GM19438 (cell line): ENCODE data around the gene KRTAP25-1.

Experiments
- ATAC-seq: cut with Tn5 transposase; IDR thresholded peaks from one replicate; pipeline ENCODE4 v1.9.1; 2021; ENCODE audit warnings: low read depth; ENCODE audit not compliant: unreplicated experiment

The KRTAP25-1 gene, protein sequence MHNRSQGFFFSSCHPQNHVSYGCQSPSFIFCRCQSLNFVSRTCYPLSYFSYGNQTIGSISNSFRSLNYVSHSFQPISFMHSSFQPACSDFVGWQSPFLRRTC

DNA sequence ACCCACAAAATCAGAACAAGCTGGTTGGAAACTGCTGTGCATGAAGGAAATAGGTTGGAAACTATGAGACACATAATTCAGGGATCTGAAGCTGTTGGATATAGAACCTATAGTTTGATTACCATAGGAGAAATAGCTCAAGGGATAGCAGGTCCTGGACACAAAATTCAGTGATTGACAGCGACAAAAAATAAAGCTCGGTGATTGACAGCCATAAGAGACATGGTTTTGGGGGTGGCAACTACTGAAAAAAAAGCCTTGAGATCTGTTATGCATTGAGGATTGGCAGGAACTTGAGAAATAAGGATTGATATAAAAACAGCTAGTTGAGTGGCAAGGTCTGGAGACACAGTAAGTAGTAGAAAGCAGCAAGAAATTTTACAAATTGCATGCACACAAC lies at the start of gene KRTAP25-1:
Gene KRTAP25-1 (minus strand): TSS at position 300 of the 400 bp plus-strand sequence. CDS start 24 bp downstream, at position 276.
- ATAC-seq: no peak

DNA sequence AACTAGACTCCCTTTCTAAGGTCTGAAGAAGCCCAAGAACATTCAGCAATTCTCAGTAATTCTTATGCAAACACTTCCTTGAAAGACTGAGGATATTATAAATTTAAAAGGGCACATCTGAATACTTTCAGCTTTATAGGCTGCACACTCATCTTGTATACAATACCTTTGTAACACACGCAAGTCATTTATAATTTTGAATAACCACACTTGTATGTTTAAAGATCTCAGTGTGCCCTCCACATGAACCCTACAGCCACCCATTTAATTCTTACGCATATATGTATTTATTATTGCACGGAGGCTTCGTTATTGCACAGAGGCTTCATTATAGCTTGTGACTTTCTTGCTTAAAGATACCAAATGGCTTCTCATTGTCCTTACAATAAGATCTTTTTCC lies 49.4 kb upstream of the KRTAP25-1 start:
- ATAC-seq: no peak

DNA sequence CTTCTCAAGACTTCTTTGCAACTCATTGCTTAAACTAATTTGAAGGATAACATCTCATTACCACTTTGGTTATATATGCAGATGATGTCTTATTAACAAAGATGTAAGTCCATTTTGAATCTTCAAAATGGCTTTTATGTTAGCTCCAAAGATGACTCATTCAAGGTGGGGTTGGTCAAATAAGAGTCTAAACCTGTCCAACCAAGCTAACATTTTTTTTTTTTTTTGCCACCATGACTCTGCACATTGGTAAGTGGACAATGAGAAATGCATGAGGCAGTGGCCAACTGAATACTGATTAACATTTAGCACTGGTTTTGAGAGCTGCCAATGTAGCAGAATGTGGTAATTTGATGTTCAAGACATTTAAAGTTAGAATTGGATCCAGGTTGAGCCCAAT lies 48.5 kb upstream of the KRTAP25-1 start:
- ATAC-seq: no peak

DNA sequence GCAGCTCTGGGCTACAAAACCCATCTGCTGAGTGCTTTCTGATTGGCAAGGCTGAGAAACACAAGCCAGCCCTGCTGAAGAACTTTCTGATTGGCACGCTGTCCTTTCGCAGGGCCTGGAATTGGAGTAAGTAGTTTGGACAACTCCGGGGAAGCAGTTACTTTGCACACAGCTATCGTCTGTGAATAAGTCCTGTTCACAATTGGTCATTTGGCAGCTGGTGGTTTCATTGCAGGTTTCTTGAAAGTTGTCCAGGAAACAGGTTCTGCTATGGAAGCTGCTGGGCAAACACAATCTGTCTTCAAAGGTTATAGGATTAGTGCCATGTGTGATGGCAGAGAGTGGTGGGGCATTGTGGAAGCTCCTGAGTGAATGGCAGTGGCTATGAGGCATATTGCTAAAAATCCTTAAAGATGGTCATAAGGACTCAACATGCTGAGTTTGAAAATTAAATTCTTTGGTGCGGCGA lies 48.0 kb upstream of the KRTAP25-1 start, which contains the start of gene KRTAP27-1:
Gene KRTAP27-1 (minus strand): TSS at position 419 of the 469 bp plus-strand sequence. CDS start 26 bp downstream, at position 393.
- no peak for ATAC-seq

DNA sequence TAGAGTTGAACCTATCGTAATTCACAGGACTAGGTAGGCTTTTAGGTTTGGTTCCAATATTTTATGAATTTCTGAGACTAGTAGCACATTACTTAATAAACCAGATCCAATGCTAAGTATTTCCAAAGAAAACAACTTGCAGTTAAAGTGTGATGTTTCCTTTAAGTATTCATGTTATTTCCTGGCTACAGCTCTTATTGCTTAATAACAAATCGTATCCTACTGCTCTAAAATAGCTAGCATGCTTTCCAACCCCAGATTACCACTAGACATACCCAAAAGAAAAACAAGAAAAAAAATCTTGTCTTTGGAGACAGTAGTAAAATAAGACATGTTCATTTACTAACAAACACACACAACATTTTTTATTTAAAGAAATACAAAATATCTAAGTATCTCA lies 47.3 kb upstream of the KRTAP25-1 start:
- no peak for ATAC-seq

DNA sequence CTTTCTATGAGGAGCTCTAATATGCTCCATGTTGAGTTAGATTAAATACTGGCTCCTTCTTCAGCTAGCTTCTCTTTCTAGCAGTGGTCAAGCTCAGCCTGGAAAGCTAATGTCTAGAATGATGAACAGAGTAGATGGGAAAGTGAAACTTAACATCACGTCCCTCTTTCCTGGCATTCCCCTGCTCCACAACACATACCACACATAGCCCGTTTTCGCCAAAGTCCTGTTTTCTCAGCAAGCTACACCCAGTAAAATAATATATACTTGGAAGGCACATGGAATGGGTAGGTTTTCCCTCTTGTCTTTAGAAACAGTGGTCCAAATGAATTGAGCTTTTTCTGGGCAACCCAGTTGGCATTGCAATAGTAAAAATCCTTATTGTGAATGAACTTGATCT lies 44.4 kb upstream of the KRTAP25-1 start:
- ATAC-seq: no peak

DNA sequence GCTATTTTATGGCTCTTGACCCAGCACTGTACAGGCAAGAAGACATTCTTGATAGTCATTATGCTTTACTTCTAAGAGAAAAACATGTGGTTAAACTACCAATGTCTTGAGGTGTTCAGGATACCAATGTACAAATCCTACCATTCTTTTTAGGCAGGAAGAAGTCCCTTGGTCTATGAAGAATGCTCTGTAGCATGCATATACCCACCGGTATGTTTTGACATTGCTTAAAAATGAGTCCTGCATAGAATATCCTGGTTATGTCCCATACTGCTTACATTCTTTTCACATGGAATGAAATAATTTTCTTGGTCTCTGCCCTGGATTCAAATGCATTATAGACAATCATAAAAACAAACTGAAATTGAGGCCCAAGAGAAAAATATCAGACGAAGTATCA lies 43.4 kb upstream of the KRTAP25-1 start:
- ATAC-seq: no peak

DNA sequence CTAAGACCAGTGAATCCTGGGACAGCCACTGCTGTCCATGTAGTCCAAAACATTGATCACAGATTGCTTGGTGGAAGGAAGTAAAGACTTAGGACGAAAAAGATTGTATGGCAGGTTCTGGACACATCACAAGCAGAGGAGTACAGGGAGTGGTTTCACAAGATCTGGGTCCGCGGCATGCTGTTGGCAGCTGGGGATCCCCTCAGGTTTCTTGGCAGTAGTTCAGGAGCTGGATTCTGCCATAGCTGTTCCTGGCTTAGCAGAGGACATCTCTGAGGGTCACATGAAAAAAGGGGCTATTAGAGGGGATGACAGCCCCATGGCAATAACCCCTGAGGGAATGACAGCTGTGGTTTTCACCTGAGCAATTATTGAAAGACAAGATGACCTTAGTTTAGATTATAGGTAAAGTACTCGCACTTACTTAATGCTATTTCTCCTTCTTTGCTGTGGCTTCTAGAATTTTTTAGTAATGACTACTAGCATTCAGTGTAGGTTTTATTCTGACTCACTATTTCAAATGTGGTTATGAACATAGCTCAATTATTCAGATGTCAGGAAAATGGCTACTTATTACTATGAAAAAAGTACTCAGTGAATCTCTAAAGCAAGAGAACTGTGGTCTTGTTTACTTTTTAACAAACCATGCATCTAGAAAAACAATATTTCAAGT lies 40.0 kb upstream of the KRTAP25-1 start:
- no peak for ATAC-seq

DNA sequence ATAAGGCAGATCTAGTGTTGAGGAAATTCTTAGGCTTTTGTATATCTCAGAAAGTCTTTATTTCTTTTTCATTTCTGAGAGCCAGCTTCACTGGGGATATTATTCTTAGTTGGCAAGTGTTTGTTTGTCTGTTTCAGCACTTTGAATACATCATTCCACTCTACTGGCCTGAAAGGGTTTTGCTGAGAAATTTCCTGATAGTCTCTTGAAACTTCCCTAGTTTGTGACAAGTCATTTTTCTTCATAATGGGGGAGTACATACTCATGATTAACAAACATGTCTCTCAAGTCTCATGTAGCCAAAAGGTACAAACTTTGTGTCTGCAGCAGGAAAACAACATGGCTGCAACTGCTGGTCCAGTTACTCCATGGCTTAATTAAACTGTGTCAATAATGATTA lies 37.1 kb upstream of the KRTAP25-1 start:
- ATAC-seq: no peak

DNA sequence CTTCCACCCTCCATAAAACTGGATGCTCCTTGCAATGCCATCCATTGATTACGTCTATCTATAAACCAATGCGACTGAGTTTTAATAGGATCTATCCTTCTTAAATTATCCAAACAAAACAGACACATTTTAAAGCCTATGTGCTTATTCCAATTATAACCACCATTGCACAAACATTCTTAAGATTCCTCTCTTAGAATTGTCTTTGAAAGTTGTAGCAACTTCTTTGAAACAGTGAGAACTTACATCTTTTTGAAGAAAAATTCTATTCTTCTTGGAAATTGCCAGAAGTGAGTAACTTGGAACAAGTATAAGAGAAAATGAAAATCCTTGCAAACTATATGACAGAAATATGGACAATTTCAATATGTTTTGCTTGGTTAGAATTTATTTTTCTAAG lies 30.9 kb upstream of the KRTAP25-1 start, which contains the start of gene KRTAP26-1:
Gene KRTAP26-1 (minus strand): TSS at position 101 of the 400 bp plus-strand sequence. CDS start 280 bp downstream, outside the sequence.
- no peak for ATAC-seq

DNA sequence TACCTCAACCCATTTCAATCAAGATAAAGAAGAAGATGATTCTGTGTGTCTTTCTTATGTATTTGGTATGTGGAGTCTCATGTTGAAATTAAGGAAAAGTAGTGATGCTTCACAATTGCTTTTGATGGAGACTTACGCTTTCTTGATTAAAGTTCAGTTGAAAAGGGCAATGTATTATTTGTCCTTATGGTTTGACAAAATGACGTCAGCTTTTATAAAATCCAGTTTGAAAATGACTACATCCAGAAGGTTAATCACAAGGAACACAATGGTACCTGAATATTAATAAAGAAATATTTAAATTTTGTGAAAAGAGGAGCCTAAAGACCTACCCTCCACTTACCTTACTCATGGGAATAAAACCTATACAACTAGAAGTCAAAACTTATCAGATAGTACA lies 26.4 kb upstream of the KRTAP25-1 start:
- no peak for ATAC-seq

DNA sequence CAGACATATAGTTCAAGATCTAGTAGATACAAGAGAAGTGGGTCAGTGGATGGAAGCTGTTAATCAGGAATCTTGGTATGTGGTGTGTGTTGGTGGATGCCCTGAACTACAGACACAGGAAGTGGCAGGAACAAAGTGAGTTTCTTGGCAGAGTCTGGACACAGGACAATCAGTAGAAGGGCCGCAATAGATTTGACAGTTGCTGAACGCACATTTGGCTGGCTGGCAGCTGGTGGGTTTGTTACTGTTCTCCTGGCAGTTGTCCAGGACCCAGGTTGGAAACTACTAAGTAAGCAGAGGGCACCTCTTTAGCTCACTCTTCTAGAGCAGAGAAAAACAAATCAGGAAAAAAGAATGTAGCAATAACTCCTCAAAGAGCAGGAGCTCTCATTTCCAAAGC lies 17.6 kb upstream of the KRTAP25-1 start:
- ATAC-seq: no peak

DNA sequence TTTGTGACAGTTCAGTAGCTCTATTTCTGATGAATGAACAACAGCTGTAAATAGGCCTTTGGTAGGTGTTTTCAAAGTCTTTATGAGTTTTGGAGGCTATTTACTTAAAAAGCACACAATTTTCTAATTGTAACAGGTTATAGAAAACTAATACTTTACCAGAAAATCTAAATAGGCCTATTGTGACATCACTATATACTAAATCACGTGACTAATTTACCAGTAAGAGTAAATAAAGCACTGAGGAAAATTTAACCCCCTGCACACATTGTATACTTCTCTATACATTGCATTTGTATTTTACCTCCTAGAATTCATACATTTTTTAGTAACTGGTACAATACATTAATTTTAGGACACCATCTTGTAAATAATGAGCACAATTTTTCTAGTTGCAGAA lies 15.8 kb upstream of the KRTAP25-1 start:
- no peak for ATAC-seq

DNA sequence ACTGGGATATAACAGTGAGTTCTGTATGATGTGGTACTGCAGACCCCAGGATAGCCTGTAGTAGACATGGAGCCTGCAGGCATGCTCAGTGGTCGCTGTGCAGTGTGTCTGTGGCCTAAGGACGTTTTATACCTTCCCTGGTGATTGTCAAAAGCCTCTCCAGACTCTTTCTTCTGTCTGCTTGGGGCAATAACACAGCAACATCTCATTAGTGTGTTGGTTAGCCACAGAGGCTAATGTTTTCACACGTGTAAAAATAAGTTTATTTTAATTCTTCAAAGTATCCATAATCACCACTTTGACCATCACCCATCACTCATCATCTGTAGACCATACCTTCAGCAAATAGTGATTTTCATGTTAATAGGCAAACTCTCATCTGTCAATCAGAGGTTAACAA lies 6.5 kb downstream of the KRTAP25-1 start, which contains the start of gene KRTAP24-1:
Gene KRTAP24-1 (minus strand): TSS at position 101 of the 400 bp plus-strand sequence. CDS start 18 bp downstream, at position 83.
- no peak for ATAC-seq

DNA sequence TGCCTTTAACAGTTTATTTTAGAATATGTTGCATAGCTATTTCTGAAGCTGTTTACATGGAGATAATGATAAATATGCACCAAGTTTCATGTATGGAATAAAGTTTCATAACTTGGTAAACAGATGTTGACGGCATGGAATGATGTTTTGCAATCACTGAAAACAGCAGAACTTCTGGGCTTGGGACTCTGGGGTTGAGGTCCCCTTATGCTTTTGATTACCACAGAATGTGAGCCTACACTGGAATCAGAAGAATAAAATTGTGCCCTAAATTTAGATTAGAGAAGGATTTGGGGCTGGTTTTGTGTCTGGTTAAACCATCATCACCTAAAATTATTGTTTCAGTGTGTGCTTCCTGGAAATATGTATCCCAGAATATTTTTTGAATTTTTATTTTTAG lies 17.7 kb downstream of the KRTAP25-1 start:
- no peak for ATAC-seq

DNA sequence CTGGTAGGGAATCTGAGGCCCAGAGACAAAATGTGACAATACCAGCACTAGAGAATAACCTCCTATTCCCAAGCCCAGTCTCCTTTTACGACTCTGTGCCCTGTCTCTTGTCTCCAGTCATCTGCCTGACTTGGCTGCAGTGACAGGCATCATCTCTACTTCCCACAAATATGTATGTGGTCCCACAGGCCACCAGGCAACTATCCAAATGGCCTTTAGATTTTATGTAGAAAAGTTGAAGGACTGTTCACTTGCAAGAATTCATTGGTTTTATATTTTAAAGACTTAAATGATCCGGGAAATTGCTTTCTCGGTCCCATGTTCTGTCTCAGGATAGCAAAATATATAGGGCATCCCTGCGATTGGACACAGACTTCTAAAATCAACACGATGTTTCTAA lies 18.2 kb downstream of the KRTAP25-1 start:
- ATAC-seq: no peak

DNA sequence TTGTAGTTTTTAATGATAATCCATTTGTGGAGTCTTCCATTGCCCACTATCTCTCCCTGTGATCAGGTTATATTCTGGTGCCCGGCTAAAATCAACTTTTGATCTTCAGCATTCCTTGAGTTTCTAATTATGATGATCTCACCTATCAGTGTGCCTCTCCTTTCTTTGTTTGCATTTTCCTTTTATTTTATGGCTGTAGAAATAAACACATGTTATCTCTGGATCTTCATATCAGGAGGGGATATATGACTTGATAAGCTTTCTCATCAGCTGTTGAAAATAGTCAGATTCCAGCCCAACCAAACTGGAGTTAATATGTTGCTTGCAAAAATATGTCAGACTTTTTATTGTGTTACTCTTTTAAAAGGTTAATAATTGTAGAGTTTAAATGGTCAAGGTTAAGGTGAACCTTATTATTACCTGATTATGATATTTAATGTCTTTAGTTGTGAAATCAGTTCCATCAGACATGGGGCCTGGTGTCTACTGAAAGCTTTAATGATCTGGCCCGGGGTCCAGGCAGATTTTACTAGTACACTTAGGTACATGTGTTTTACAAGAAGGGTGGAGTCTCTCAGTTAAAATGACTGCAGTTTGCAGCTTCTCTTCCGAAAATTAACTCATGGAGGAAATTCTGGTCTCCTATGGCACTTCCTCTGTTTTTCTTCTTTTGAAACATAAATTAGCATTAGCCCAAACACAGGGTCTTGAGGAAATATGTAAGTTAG lies 19.3 kb downstream of the KRTAP25-1 start:
- ATAC-seq: no peak

DNA sequence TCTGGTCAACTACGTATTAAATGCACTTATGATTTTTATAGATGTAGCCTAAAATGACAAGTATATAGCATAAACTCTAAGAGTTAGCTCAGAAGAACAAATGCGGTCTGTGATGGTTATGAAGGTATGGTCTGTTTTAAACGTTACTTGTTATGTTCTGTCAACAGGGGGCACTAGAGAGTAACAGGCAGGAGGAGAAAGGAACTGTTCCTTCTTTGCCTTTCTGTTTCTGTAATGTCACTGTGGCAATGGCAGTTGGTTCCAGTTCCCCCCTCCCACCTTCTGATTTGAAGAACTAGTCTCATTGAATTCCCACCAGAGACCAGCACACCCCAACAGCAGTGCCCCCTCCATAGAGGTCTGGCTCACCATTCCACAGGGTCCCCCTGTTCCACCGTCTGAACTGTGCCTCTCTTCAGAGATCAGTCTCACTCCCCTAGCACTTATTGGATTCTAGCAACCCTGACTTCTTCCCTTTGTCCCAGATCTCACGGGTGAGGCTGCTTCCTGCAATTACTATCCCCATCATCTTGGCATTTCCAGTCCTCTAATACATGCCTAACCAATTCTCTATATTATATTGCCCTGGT lies 20.6 kb downstream of the KRTAP25-1 start:
- ATAC-seq: no peak

DNA sequence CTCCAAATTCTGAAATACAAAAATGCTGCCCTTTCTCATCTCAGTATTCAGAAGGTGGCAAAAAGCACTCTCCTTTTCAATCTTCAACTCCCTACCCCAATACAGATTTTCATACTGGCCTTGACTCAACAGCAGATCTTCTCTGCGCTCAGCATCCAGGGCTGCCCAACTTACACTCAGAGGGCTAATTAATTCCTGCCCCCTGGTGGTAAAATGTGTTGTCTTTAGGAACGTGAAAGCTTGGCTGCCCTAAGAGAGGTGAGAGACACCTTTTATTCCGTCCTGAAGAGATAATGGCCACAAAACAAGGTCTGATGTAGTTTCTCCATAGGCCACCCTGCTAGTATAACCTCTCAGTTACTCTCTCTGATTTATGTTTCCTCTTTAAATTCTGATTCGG lies 31.5 kb downstream of the KRTAP25-1 start:
- no peak for ATAC-seq

DNA sequence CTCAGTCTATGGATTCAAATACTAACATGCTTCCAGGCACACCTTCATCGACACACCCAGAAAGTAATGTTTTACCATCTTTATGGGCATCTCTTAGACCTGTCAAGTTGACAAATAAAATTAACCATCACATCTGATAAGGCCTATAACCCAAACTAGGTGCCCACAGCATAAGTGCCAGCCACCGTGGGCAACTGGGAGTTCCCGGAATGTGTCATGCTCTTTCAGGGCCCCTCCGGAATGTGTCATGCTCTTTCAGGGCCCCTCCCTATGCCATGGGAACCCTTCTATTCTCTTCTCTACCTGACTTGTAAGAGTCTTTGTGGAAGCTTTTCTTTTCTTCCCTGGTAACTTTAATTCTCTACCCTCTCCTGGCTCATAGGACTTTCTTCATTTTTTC lies 33.2 kb downstream of the KRTAP25-1 start:
- ATAC-seq: no peak

DNA sequence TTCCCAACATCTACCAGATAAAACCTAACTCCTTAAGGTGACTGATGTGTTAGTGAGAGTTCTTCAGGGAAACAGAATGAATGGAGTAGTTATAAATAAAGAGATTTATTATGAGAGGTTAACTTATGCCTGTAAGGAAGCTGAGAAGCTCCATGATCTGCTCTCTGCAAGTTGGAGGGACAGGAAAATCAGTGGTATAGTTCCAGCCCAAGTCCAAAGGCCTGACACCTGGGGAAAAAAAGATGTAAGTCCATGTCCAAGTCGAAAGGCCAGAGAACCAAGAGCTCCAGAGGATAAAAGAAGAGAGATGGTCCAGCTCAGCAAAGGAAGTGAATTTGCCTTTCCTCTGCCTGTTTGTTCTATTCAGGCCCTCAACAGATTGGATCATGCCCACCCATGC lies 33.6 kb downstream of the KRTAP25-1 start:
- no peak for ATAC-seq
